GM10266 (cell line): ENCODE results near the gene BCAS3.

ENCODE experiments used
- DNase-seq: peaks from one replicate; pipeline ENCODE4 v3.0.0; 2012; ENCODE audit errors: extremely low spot score
- CTCF ChIP-seq: IDR thresholded peaks from 2 replicates; pipeline ENCODE4 v1.5.1; 2012; ENCODE audit warnings: mild to moderate bottlenecking, low read depth; ENCODE audit not compliant: control insufficient read depth, insufficient read depth; ENCODE audit errors: missing control alignments

BCAS3 gene

GRCh38 chr17:61282377-61282776 lies 604.7 kb downstream of the BCAS3 start:
- no peak for TF ChIP-seq CTCF
- DNase-seq = no peak

- DNase-seq = no peak
- no peak for TF ChIP-seq CTCF
Observed at GRCh38 chr17:61283043-61283442, 605.4 kb downstream of the BCAS3 start.

- no peak for DNase-seq
- no peak for TF ChIP-seq CTCF
Observed at GRCh38 chr17:61284174-61284573, 606.5 kb downstream of the BCAS3 start.

GRCh38 chr17:61284746-61285145 lies 607.1 kb downstream of the BCAS3 start:
- DNase-seq = no peak
- no peak for TF ChIP-seq CTCF

- TF ChIP-seq CTCF = no peak
Observed at GRCh38 chr17:61285526-61286320, 608.1 kb downstream of the BCAS3 start.

GRCh38 chr17:61286449-61286848 lies 608.8 kb downstream of the BCAS3 start:
- no peak for DNase-seq
- TF ChIP-seq CTCF = no peak

More at GRCh38 chr17:61285526-61286320, 608.1 kb downstream of the BCAS3 start:
- DNase-seq = no peak
